A673 (cell line): Measurements from ENCODE around the gene TRAF1. TPM values are rescaled to one million over a fixed set of nuclear protein-coding genes. Genes with fewer than 3 reads are reported as not detected.

Source experiments
- BruUV-seq: library from RNA; stranded (reverse); fragments of 400-500 nt; replicated peaks from 2 replicates; lab custom pipeline; 2021; lab: Mats Ljungman, UMichigan
- CTCF ChIA-PET: fragments of 300-600 bp; sonication (Branson Sonifier 250); formaldehyde crosslinking; loops from one replicate; lab custom pipeline; 2022; ENCODE audit warnings: antibody characterized with exemption; lab: Charles Lee
- POLR2A ChIA-PET: fragments of 300-600 bp; sonication (Branson Sonifier 250); formaldehyde crosslinking; loops from one replicate; lab custom pipeline; 2022; ENCODE audit warnings: antibody characterized with exemption; ENCODE audit not compliant: low non-redundant PET; lab: Charles Lee
- DNase-seq: peaks from one replicate; pipeline ENCODE4 v3.0.0-alpha.2; 2015; ENCODE audit warnings: low spot score
- H3K27ac ChIP-seq: fragments of 200-600 bp; sonication (generic); 2 replicates; pipeline ENCODE4 v1.5.1; 2016; ENCODE audit warnings: mixed run types, low read depth, mild to moderate bottlenecking, mixed read lengths, antibody characterized with exemption, low read length; ENCODE audit not compliant: poor library complexity, severe bottlenecking
- H3K27me3 ChIP-seq: fragments of 200-600 bp; sonication (generic); replicated peaks from 2 replicates; pipeline ENCODE4 v1.6.1; 2017; ENCODE audit warnings: mixed run types, low read depth, mild to moderate bottlenecking, mixed read lengths, antibody characterized with exemption, low read length; ENCODE audit not compliant: insufficient read depth, poor library complexity
- H3K36me3 ChIP-seq: fragments of 200-600 bp; sonication (generic); 2 replicates; pipeline ENCODE4 v1.6.1; 2016; ENCODE audit warnings: mixed run types, mild to moderate bottlenecking, mixed read lengths, antibody characterized with exemption, low read length; ENCODE audit not compliant: insufficient read depth, poor library complexity, severe bottlenecking
- H3K4me1 ChIP-seq: fragments of 200-600 bp; sonication (generic); 2 replicates; pipeline ENCODE4 v1.6.1; 2017; ENCODE audit warnings: mixed run types, mild to moderate bottlenecking, mixed read lengths, antibody characterized with exemption, low read length; ENCODE audit not compliant: insufficient read depth, poor library complexity, severe bottlenecking
- H3K4me3 ChIP-seq: fragments of 200-600 bp; sonication (generic); 2 replicates; pipeline ENCODE4 v1.5.1; 2016; ENCODE audit warnings: low read depth, mixed run types, mild to moderate bottlenecking, mixed read lengths, low read length; ENCODE audit not compliant: poor library complexity, severe bottlenecking
- H3K9me3 ChIP-seq: fragments of 200-600 bp; sonication (generic); 2 replicates; pipeline ENCODE4 v1.6.1; 2016; ENCODE audit warnings: mixed run types, low read depth, mild to moderate bottlenecking, mixed read lengths, antibody characterized with exemption, low read length; ENCODE audit not compliant: poor library complexity, severe bottlenecking
- CTCF ChIP-seq: fragments of 300-800, 200-600 bp; sonication (generic); conservative IDR thresholded peaks from 2 replicates; pipeline ENCODE4 v1.5.1; 2017; ENCODE audit warnings: low read depth, mild to moderate bottlenecking, antibody characterized with exemption, low read length, moderate library complexity, mixed read lengths
- EZH2 ChIP-seq: fragments of 200-600 bp; sonication (generic); IDR thresholded peaks from 2 replicates; pipeline ENCODE4 v1.6.1; 2017; ENCODE audit warnings: borderline replicate concordance, low read depth, mild to moderate bottlenecking, mixed read lengths, antibody characterized with exemption, low read length; ENCODE audit not compliant: poor library complexity, severe bottlenecking
- intact Hi-C: fragments of 100-400 bp; cut with micrococcal nuclease; formaldehyde crosslinking; loops from one replicate; pipeline ENCODE4 v1.10.0; 2022; ENCODE audit not compliant: unreplicated experiment
- total RNA-seq: library from RNA; stranded (reverse); gene quantifications from 2 replicates; pipeline ENCODE4 v1.2.3, GENCODE V29; 2021

Gene TRAF1
- total RNA-seq, 1 experiment from 2014 or later = 0.73 TPM

GRCh38 chr9:120890320-120891244 lies 36.0 kb downstream of the TRAF1 start:
- intact Hi-C loops = no loop called here
- H3K27me3 ChIP-seq = no peaks in the 10 kb centered on the region
- DNase-seq = no peak
- no peak overlapping the region for H3K27ac ChIP-seq
- no peaks in the 10 kb centered on the region for H3K36me3 ChIP-seq
- BruUV-seq = no TSS peak
- CTCF ChIA-PET = no interaction called here
- H3K9me3 ChIP-seq = no peaks in the 10 kb centered on the region
- H3K4me3 ChIP-seq = no peak overlapping the region
- no peak for TF ChIP-seq CTCF
- no peak for TF ChIP-seq EZH2
- peaks cover 11% of the 10 kb centered on the region for H3K4me1 ChIP-seq
- POLR2A ChIA-PET = no interaction called here

GRCh38 chr9:120889606-120890271 lies 36.9 kb downstream of the TRAF1 start:
- intact Hi-C loops = no loop called here
- POLR2A ChIA-PET = no interaction called here
- Histone ChIP-seq H3K27ac (no peak overlapping the region), H3K27me3 (no peaks in the 10 kb centered on the region), H3K36me3 (no peaks in the 10 kb centered on the region), H3K9me3 (no peaks in the 10 kb centered on the region), H3K4me1 (peaks cover 11% of the 10 kb centered on the region), H3K4me3 (no peak overlapping the region)
- BruUV-seq = no TSS peak
- CTCF ChIA-PET = no interaction called here
- no peak for DNase-seq
- TF ChIP-seq EZH2 (no peak), CTCF (no peak)

GRCh38 chr9:120888626-120889025 lies 38.0 kb downstream of the TRAF1 start:
- Histone ChIP-seq H3K9me3 (no peaks in the 10 kb centered on the region), H3K27me3 (no peaks in the 10 kb centered on the region), H3K36me3 (no peaks in the 10 kb centered on the region), H3K4me3 (no peak overlapping the region), H3K4me1 (peaks cover 11% of the 10 kb centered on the region), H3K27ac (no peak overlapping the region)
- CTCF ChIA-PET = no interaction called here
- DNase-seq = no peak
- POLR2A ChIA-PET = no interaction called here
- intact Hi-C loops = no loop called here
- BruUV-seq = no TSS peak
- TF ChIP-seq EZH2 = no peak
- no peak for TF ChIP-seq CTCF
